ENCODE data around the gene GALNT18. TPM values are rescaled to one million over a fixed set of nuclear protein-coding genes. Genes with fewer than 3 reads are reported as not detected.

GALNT18 gene
- polyA plus RNA-seq, 1 donor from 2014 or later, result 7.6 TPM

- H3K36me3 ChIP-seq (ENCODE audit: insufficient read depth, low read length), result no peaks in the 10 kb centered on the region
- no peaks in the 10 kb centered on the region for H3K79me2 ChIP-seq (replicated peaks; ENCODE audit: insufficient read depth, low read length)
Measured at GRCh38 chr11:11336664-11337063, 285.1 kb downstream of the GALNT18 start.

GRCh38 chr11:11335043-11335442 is 286.8 kb downstream of the GALNT18 start:
- no peaks in the 10 kb centered on the region for H3F3A ChIP-seq (ENCODE audit: insufficient read depth, low read length, poor library complexity, severe bottlenecking)
- H3K9me3 ChIP-seq (ENCODE audit: low read length), result no peaks in the 10 kb centered on the region
- no peaks in the 10 kb centered on the region for H3K9me2 ChIP-seq (ENCODE audit: insufficient read depth, low read length)
- H3K4me3 ChIP-seq (ENCODE audit: low read length), result no peak overlapping the region
- no peak overlapping the region for H3K9ac ChIP-seq (ENCODE audit: low read length)
- H3K27ac ChIP-seq (ENCODE audit: low read length), result no peak overlapping the region
- no peaks in the 10 kb centered on the region for H4K20me1 ChIP-seq (ENCODE audit: insufficient read depth)
- H2AFZ ChIP-seq (ENCODE audit: low read depth, low read length), result no peak overlapping the region
- no peaks in the 10 kb centered on the region for H3K79me2 ChIP-seq (replicated peaks; ENCODE audit: insufficient read depth, low read length)
- TF ChIP-seq, protein P1, sequence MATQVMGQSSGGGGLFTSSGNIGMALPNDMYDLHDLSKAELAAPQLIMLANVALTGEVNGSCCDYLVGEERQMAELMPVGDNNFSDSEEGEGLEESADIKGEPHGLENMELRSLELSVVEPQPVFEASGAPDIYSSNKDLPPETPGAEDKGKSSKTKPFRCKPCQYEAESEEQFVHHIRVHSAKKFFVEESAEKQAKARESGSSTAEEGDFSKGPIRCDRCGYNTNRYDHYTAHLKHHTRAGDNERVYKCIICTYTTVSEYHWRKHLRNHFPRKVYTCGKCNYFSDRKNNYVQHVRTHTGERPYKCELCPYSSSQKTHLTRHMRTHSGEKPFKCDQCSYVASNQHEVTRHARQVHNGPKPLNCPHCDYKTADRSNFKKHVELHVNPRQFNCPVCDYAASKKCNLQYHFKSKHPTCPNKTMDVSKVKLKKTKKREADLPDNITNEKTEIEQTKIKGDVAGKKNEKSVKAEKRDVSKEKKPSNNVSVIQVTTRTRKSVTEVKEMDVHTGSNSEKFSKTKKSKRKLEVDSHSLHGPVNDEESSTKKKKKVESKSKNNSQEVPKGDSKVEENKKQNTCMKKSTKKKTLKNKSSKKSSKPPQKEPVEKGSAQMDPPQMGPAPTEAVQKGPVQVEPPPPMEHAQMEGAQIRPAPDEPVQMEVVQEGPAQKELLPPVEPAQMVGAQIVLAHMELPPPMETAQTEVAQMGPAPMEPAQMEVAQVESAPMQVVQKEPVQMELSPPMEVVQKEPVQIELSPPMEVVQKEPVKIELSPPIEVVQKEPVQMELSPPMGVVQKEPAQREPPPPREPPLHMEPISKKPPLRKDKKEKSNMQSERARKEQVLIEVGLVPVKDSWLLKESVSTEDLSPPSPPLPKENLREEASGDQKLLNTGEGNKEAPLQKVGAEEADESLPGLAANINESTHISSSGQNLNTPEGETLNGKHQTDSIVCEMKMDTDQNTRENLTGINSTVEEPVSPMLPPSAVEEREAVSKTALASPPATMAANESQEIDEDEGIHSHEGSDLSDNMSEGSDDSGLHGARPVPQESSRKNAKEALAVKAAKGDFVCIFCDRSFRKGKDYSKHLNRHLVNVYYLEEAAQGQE (IDR thresholded peaks at IDR 0.05; ENCODE audit: borderline replicate concordance), result no peak
- TF ChIP-seq EZH2 (IDR thresholded peaks at IDR 0.05; ENCODE audit: borderline replicate concordance, insufficient read depth, low read length, poor library complexity, severe bottlenecking) (no peak), CTCF (IDR thresholded peaks at IDR 0.05; ENCODE audit: poor library complexity, severe bottlenecking) (no peak), SMC3 (conservative IDR thresholded peaks at IDR 0.05; ENCODE audit: poor library complexity) (no peak), RAD21 (conservative IDR thresholded peaks at IDR 0.05) (no peak), MXI1 (conservative IDR thresholded peaks at IDR 0.05; ENCODE audit: poor library complexity, severe bottlenecking) (no peak), TAF1 (IDR thresholded peaks at IDR 0.05; ENCODE audit: low read depth) (no peak), EP300 (conservative IDR thresholded peaks at IDR 0.05; ENCODE audit: poor library complexity, severe bottlenecking) (no peak), POLR2AphosphoS5 (IDR thresholded peaks at IDR 0.05) (no peak)
- no peak overlapping the region for H3K4me2 ChIP-seq (ENCODE audit: low read length)
- no peaks in the 10 kb centered on the region for H3K27me3 ChIP-seq (ENCODE audit: insufficient read depth, low read depth, low read length)
- H3K36me3 ChIP-seq (ENCODE audit: insufficient read depth, low read length), result no peaks in the 10 kb centered on the region

More at GRCh38 chr11:11336664-11337063, 285.1 kb downstream of the GALNT18 start:
- Histone ChIP-seq H3K9ac (ENCODE audit: low read length) (no peak overlapping the region), H3F3A (ENCODE audit: insufficient read depth, low read length, poor library complexity, severe bottlenecking) (no peaks in the 10 kb centered on the region), H3K4me3 (ENCODE audit: low read length) (no peak overlapping the region), H3K9me3 (ENCODE audit: low read length) (no peaks in the 10 kb centered on the region), H3K27me3 (ENCODE audit: insufficient read depth, low read depth, low read length) (no peaks in the 10 kb centered on the region), H3K9me2 (ENCODE audit: insufficient read depth, low read length) (no peaks in the 10 kb centered on the region), H3K4me2 (ENCODE audit: low read length) (no peak overlapping the region), H3K27ac (ENCODE audit: low read length) (no peak overlapping the region), H4K20me1 (ENCODE audit: insufficient read depth) (no peaks in the 10 kb centered on the region), H2AFZ (ENCODE audit: low read depth, low read length) (no peak overlapping the region)
- TF ChIP-seq SMC3 (conservative IDR thresholded peaks at IDR 0.05; ENCODE audit: poor library complexity), result no peak

- no peaks in the 10 kb centered on the region for H3K79me2 ChIP-seq (replicated peaks; ENCODE audit: insufficient read depth, low read length)
- H3K4me2 ChIP-seq (ENCODE audit: low read length), result no peak overlapping the region
- H3K36me3 ChIP-seq (ENCODE audit: insufficient read depth, low read length), result no peaks in the 10 kb centered on the region
- no peak for TF ChIP-seq CTCF (IDR thresholded peaks at IDR 0.05; ENCODE audit: poor library complexity, severe bottlenecking)
- TF ChIP-seq SMC3 (conservative IDR thresholded peaks at IDR 0.05; ENCODE audit: poor library complexity), result no peak
- no peak for TF ChIP-seq RAD21 (conservative IDR thresholded peaks at IDR 0.05)
- no peak for TF ChIP-seq MXI1 (conservative IDR thresholded peaks at IDR 0.05; ENCODE audit: poor library complexity, severe bottlenecking)
- TF ChIP-seq EP300 (conservative IDR thresholded peaks at IDR 0.05; ENCODE audit: poor library complexity, severe bottlenecking), result no peak
- no peak for TF ChIP-seq EZH2 (IDR thresholded peaks at IDR 0.05; ENCODE audit: borderline replicate concordance, insufficient read depth, low read length, poor library complexity, severe bottlenecking)
- TF ChIP-seq, protein P1 (IDR thresholded peaks at IDR 0.05; ENCODE audit: borderline replicate concordance), result no peak
- H3K9me3 ChIP-seq (ENCODE audit: low read length), result no peaks in the 10 kb centered on the region
- no peaks in the 10 kb centered on the region for H3K27me3 ChIP-seq (ENCODE audit: insufficient read depth, low read depth, low read length)
- no peak overlapping the region for H2AFZ ChIP-seq (ENCODE audit: low read depth, low read length)
- H3K27ac ChIP-seq (ENCODE audit: low read length), result no peak overlapping the region
- H3F3A ChIP-seq (ENCODE audit: insufficient read depth, low read length, poor library complexity, severe bottlenecking), result no peaks in the 10 kb centered on the region
- H3K9ac ChIP-seq (ENCODE audit: low read length), result no peak overlapping the region
- H3K4me3 ChIP-seq (ENCODE audit: low read length), result no peak overlapping the region
- no peaks in the 10 kb centered on the region for H3K9me2 ChIP-seq (ENCODE audit: insufficient read depth, low read length)
- no peaks in the 10 kb centered on the region for H4K20me1 ChIP-seq (ENCODE audit: insufficient read depth)
Measured at GRCh38 chr11:11334607-11335006, 287.2 kb downstream of the GALNT18 start.

Data from neural cell (in vitro differentiated cells).